AG10803 (cell line): ENCODE measurements around the gene HS6ST2.

ENCODE experiments used
- DNase-seq: peaks from one replicate; pipeline ENCODE4 v3.0.0; 2010; ENCODE audit warnings: low read depth
- H3K4me3 ChIP-seq: 2 replicates; pipeline ENCODE4 v1.5.1; 2011; ENCODE audit warnings: mild to moderate bottlenecking, low read length, control low read depth
- TF ChIP-seq, protein P1 (sequence below): conservative IDR thresholded peaks from 2 replicates; pipeline ENCODE4 v1.5.1; 2011; ENCODE audit warnings: mild to moderate bottlenecking, low read length, control low read depth, inconsistent platforms

Gene HS6ST2

DNA sequence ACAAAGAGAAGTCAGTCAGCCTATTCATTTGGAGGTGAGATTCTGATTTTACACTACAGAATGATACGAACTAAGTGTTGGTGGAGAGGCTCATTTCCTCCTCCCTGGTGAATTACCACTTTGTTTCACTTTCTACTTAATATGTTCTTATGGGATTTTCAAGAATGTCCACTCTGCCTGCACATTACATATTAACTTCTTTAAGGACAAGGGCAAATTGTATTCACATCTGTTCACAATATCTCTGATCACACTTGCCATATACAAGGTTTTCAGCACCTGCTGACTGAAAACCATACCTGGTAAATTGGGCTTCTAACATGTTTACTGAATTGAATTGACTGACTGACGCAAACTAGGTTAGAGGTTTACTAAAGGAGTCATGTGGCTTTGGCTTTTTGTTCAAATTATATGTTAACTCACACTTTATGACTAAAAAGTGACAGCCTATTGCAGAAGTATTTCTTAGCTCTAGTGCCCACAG lies 281.2 kb downstream of the HS6ST2 start:
- TF ChIP-seq, protein P1, sequence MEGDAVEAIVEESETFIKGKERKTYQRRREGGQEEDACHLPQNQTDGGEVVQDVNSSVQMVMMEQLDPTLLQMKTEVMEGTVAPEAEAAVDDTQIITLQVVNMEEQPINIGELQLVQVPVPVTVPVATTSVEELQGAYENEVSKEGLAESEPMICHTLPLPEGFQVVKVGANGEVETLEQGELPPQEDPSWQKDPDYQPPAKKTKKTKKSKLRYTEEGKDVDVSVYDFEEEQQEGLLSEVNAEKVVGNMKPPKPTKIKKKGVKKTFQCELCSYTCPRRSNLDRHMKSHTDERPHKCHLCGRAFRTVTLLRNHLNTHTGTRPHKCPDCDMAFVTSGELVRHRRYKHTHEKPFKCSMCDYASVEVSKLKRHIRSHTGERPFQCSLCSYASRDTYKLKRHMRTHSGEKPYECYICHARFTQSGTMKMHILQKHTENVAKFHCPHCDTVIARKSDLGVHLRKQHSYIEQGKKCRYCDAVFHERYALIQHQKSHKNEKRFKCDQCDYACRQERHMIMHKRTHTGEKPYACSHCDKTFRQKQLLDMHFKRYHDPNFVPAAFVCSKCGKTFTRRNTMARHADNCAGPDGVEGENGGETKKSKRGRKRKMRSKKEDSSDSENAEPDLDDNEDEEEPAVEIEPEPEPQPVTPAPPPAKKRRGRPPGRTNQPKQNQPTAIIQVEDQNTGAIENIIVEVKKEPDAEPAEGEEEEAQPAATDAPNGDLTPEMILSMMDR = no peak
- DNase-seq = no peak
- H3K4me3 ChIP-seq = no peak overlapping the region

DNA sequence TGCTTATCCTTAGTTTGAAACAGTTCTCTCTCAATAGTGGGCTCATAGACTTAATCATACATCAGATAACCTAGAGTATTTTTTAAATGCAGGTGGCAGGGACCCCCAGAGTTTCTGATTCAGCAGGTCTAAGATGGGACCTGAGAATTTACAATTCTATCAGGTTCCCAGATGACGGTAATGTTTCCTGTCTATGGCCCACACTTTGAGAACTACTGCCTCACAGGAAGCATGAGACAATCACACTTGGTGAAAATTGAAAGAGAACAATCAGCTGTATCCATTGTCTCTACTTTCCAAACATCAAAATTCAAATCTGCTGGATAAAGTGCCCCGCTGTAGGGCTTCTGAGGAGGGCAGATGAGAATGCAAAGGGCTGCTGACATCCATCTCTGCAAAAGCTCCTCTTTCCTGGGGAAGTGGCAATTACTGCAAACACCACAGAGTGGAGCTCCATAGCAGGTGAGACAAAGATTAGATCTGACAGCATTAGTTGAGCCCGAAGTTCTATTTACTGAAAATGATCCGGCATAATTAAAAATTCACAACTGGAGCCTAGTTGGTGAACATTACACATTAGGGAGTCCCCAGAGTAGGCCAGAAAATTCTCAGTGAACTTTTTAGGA lies 281.8 kb downstream of the HS6ST2 start:
- no peak for DNase-seq
- no peak overlapping the region for H3K4me3 ChIP-seq

DNA sequence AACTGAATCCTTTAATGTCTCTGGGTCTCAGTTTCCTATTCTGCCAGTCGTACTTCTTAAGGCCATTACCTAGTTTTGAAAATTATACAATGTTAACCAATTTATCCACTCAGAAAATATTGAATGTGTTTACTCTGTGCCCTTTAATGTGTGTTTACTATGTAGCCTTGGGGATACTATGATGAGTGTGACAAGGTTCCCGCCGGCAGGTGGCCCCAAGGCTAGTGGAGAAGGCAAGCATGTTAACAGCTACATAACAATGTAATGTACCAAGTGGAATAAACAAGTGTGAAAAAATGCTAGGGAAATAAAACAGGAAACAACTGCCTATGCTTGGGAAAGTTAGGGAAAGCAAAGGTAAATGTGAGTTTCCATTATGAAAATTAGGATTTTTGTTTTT lies 282.3 kb downstream of the HS6ST2 start:
- TF ChIP-seq, protein P1 = no peak
- no peak overlapping the region for H3K4me3 ChIP-seq
- no peak for DNase-seq

More for the DNA sequence above, 281.8 kb downstream of the HS6ST2 start:
- TF ChIP-seq, protein P1 = no peak

DNA sequence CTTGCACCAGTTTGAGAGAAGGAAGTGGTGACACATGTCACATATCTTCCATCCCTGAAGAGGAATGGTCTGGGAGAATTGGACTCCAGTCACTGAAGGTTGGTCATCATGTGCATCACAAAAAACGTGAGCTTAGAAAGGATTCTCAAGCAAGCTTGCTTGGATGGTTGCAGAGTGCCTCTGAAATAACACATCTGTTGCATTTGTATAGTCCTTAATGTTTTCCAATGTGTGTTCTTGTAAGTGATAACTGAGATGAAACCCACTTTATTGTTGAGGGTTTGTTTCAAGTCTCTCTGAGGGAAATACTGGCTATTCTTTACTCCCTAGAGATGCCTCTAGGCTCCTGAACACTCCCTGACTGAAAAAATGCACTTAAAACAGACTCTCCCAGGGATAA lies 285.1 kb downstream of the HS6ST2 start:
- TF ChIP-seq, protein P1 = no peak
- no peak for DNase-seq
- no peak overlapping the region for H3K4me3 ChIP-seq

DNA sequence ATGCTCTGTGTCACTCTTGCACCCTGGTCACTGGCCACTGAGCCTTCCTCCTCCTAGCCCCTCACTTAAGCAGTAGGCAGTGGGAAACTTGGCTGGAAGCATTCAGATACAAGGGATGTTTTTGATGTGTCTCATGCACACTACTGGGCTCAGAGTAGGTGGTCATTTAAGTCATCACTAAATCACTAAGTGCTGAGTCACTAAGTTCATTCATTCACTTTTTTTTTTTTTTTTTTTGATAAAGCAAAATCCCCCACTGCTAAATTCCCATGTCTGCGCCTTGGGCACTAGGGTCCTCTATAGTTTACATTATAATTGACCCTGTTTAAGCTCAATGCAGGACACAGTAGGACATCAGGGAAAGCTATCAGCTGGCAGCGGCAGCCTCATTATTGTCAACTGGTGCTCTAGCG lies 287.2 kb downstream of the HS6ST2 start:
- peak; percentile 18 for DNase-seq

DNA sequence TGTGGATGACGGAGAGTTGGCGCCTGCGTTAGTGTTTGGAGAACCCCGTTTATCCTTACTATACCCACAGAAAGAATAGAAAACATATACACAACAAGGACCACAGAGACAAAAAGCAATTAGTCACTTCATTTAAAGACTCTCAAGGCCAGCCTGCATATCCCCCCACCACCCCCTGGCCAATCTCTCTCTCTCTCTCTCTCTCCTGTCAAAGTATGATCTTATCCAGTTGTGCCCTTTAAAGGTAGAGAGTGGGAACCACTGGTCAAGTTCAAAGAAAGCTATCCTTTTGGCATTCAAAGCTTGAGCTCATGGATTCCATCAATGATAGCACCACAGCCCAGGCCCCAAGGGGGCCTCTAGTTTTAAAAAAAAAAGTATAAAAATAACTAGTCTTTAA lies 289.3 kb downstream of the HS6ST2 start:
- DNase-seq = no peak
- TF ChIP-seq, protein P1 = no peak
- no peak overlapping the region for H3K4me3 ChIP-seq

More for the DNA sequence above, 287.2 kb downstream of the HS6ST2 start:
- no peak overlapping the region for H3K4me3 ChIP-seq
- TF ChIP-seq, protein P1 = no peak

DNA sequence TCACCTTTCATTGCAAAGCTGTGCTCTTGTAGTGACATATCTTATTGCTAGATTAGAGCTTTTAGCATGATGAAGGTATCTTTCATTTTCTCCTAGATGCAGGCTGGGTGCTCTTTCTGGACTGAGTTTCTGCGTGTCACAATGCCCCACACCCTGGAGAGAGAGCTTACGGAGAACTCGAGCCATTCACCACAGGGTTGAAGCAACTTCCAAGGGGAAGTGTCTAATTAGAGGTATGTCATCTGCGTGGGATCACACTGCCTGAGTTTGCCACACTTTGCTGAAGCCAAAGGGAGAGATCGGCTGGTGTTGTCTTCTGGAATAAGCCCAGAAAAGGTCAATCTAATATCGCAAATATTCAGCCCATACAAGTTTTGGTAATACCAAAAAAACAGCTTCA lies 290.3 kb downstream of the HS6ST2 start:
- no peak overlapping the region for H3K4me3 ChIP-seq
- TF ChIP-seq, protein P1 = no peak
- DNase-seq = no peak
